Ovary (tissue), 9 donors: Measurements from ENCODE around the gene SCRN3. TPM values are rescaled to one million over a fixed set of nuclear protein-coding genes. Genes with fewer than 3 reads are reported as not detected.

Experiments used
- DNase-seq, 5 donors: peaks; one replicate each; pipeline ENCODE4 v3.0.0-alpha.2; 2019 to 2020
- H3K27ac ChIP-seq, 2 donors: fragments of 200-600 bp; one replicate each; pipeline versions ENCODE4 v1.5.1 to v1.8.0; 2019 to 2022
- H3K27me3 ChIP-seq: fragments of 200-600 bp; one replicate; pipeline ENCODE4 v1.8.0; 2022
- H3K36me3 ChIP-seq: fragments of 200-600 bp; sonication (generic); one replicate; pipeline ENCODE4 v1.5.1; 2019
- H3K4me1 ChIP-seq: one replicate; pipeline ENCODE4 v1.8.1; 2013; ENCODE audit warnings: mild to moderate bottlenecking, moderate library complexity; ENCODE audit not compliant: insufficient read depth
- H3K4me3 ChIP-seq: fragments of 200-600 bp; sonication (generic); one replicate; pipeline ENCODE4 v1.5.1; 2017
- H3K9me3 ChIP-seq, 2 donors: fragments of 200-600 bp in 1 of 2; sonication (generic) in 1 of 2; one replicate each; pipeline versions ENCODE4 v1.5.1 to v1.8.1; 2013 to 2019; ENCODE audit warnings: mild to moderate bottlenecking in 1 of 2, moderate library complexity in 1 of 2
- EP300 ChIP-seq: sonication (generic); formaldehyde crosslinking; IDR thresholded peaks from one replicate; pipeline ENCODE4 v1.6.1; 2017; ENCODE audit warnings: antibody characterized with exemption
- POLR2A ChIP-seq: fragments of 450-650 bp; IDR thresholded peaks from one replicate; pipeline ENCODE4 v1.6.1; 2017; ENCODE audit warnings: antibody characterized with exemption, mild to moderate bottlenecking, moderate library complexity
- WGBS, 3 donors: extraction: QIAGEN DNeasy Blood & Tissue Kit in 1 of 3; methylation state at CpG; one replicate each; pipeline versions ENCODE4 v1.1.5 to v1.1.7; 2013 to 2017; 5-methylcytosine and 5-hydroxymethylcytosine counted together
- intact Hi-C, 4 donors: fragments of 100-400 bp; cut with DNase I; formaldehyde crosslinking; loops; one replicate each; pipeline versions ENCODE4 v1.11.0 to v1.15.1; 2022 to 2023
- polyA plus RNA-seq, 2 donors: library from polyadenylated mRNA; stranded (reverse); fragments of 200-250 nt in 1 of 2; fragments of 350-450 nt in 1 of 2; fragmentation: Illumina TruSeq in 1 of 2; extraction: RNeasy Lipid Tissue Mini Kit (QIAGEN cat#74804) in 1 of 2; gene quantifications; one replicate each; pipeline ENCODE4 v1.2.3, GENCODE V29; 2013 to 2014
- total RNA-seq, 7 donors: library from RNA; depleted of rRNA in 2 of 7; stranded (reverse); fragments of >200 nt in 2 of 7; fragmentation: NEBNext Ultra II Directional in 3 of 7; extraction: Animal tissue kit (Norgen Biotek cat#: 25700) in 3 of 7; gene quantifications; one replicate each; pipeline versions ENCODE4 v1.1.0 to v1.2.4, GENCODE V29; 2016 to 2023
- TF ChIP-seq, protein P1 (sequence below), 3 donors: fragments of 450-650 bp in 2 of 3; fragments of 200-600 bp in 1 of 3; IDR thresholded peaks; one replicate each; pipeline versions ENCODE4 v1.5.1 to v1.8.0; 2016 to 2022; ENCODE audit warnings: antibody characterized with exemption in 3 of 3, mild to moderate bottlenecking in 1 of 3
- donor health status: DM: no; HTN: no; CAD: no; lungs with moderate emphysema.
- donor health status: DM: no; HTN: no; CAD: no.
- donor health status: Bipolar disorder and iron deficiency.
- donor health status: DM: yes; HTN: yes; CAD: no.
- donor health status: DM: no; HTN: no; CAD: no.
- donor health status: DM: yes; HTN: yes; CAD: no.

The SCRN3 gene
- total and polyA plus RNA-seq, 9 donors: 8.8 to 23.5 (median 16.5) TPM

DNA sequence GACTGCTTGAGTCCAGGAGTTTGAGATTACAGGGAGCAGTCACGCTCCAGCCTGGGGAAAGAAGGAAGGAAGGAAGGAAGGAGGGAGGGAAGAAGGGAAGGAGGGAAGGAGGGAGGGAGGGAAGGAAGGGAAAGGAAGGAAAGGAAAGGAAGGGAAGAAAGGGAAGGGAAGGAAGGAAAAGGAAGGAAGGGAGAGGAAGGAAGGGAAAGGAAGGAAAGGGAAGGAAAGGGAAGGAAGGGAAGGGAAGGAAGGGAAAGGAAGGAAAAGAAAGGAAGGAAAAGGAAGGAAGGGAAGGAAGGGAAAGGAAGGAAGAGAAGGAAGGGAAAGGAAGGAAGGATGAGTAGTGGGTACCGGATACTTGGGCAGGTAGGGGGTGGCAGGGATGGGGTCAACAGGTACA, 59.0 kb downstream of the SCRN3 start:
- no peaks in the 10 kb centered on the region for H3K9me3 ChIP-seq
- H3K4me3 ChIP-seq: no peak overlapping the region
- TF ChIP-seq, protein P1, sequence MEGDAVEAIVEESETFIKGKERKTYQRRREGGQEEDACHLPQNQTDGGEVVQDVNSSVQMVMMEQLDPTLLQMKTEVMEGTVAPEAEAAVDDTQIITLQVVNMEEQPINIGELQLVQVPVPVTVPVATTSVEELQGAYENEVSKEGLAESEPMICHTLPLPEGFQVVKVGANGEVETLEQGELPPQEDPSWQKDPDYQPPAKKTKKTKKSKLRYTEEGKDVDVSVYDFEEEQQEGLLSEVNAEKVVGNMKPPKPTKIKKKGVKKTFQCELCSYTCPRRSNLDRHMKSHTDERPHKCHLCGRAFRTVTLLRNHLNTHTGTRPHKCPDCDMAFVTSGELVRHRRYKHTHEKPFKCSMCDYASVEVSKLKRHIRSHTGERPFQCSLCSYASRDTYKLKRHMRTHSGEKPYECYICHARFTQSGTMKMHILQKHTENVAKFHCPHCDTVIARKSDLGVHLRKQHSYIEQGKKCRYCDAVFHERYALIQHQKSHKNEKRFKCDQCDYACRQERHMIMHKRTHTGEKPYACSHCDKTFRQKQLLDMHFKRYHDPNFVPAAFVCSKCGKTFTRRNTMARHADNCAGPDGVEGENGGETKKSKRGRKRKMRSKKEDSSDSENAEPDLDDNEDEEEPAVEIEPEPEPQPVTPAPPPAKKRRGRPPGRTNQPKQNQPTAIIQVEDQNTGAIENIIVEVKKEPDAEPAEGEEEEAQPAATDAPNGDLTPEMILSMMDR (IDR thresholded peaks at IDR 0.05): no peak
- TF ChIP-seq POLR2A: no peak
- no peak for TF ChIP-seq EP300
- 70 to 82% (median 71%) methylated on average over 2 of the region's 2 CpGs for WGBS, 3 donors
- intact Hi-C loops: no loop called here
- no peak for DNase-seq
- H3K4me1 ChIP-seq: no peaks in the 10 kb centered on the region
- H3K36me3 ChIP-seq: no peaks in the 10 kb centered on the region
- H3K27me3 ChIP-seq: no peaks in the 10 kb centered on the region
- H3K27ac ChIP-seq: no peak overlapping the region

DNA sequence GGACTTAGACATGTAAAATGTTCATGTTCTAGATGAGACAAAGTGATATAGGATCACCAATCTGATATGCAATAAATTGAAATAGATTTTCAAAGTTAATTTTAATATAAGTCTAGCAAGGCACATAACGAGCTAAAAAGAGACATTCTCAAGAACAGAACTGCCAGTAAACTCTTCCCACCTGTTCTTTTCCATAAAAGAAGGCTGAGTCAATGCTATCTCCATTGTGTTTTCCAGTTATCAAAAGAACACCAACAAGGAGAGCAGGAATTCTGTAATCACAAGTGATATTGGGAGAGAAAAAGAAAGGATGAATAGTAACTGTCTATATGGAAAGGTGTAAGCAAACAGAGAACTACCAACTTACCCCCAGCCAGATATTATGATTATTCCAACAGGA, 65.7 kb downstream of the SCRN3 start:
- no peak for TF ChIP-seq POLR2A
- TF ChIP-seq EP300: no peak
- TF ChIP-seq, protein P1 (IDR thresholded peaks at IDR 0.05): no peak
- intact Hi-C loops: loop anchor here (5.0 to 10.0 kb wide), 5 partner anchors 64 to 234 kb away; no protein-coding TSS in a partner anchor
- Histone ChIP-seq H3K9me3 (no peaks in the 10 kb centered on the region), H3K4me3 (no peak overlapping the region), H3K27me3 (no peaks in the 10 kb centered on the region), H3K36me3 (no peaks in the 10 kb centered on the region), H3K27ac (no peak overlapping the region), H3K4me1 (no peaks in the 10 kb centered on the region)
- 80 to 88% (median 84%) methylated on average over 1 of the region's 1 CpG for WGBS, 3 donors
- no peak for DNase-seq

DNA sequence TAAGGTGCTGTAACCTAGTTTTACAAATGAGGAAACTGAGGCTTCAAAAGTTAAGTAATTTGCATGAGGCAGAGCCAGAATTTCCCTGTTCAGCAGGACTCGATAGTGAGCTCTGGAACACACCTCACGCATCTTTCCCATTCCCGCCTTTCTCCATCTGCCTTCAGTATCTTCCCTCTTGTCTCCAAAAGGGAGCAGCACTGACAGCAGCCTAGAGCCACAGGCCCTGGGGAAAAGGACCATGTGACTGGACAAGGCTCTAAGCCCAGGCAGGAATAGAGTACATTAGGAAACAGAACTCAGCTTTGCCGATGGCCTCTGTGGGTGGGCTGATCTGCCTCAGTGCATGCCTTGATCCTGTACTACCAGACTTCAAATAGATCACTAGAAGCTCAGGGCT, 69.8 kb downstream of the SCRN3 start:
- H3K4me3 ChIP-seq: no peak overlapping the region
- 80 to 83% (median 82%) methylated on average over 4 of the region's 4 CpGs for WGBS, 3 donors
- H3K4me1 ChIP-seq: no peaks in the 10 kb centered on the region
- no peaks in the 10 kb centered on the region for H3K9me3 ChIP-seq
- no peak overlapping the region for H3K27ac ChIP-seq
- TF ChIP-seq, protein P1 (IDR thresholded peaks at IDR 0.05): no peak
- TF ChIP-seq EP300 (no peak), POLR2A (no peak)
- intact Hi-C loops: loop anchor here in 3 of 4 donors (10.0 kb wide), 3 partner anchors 59 to 229 kb away; no protein-coding TSS in a partner anchor
- no peak for DNase-seq
- no peaks in the 10 kb centered on the region for H3K36me3 ChIP-seq
- H3K27me3 ChIP-seq: no peaks in the 10 kb centered on the region

DNA sequence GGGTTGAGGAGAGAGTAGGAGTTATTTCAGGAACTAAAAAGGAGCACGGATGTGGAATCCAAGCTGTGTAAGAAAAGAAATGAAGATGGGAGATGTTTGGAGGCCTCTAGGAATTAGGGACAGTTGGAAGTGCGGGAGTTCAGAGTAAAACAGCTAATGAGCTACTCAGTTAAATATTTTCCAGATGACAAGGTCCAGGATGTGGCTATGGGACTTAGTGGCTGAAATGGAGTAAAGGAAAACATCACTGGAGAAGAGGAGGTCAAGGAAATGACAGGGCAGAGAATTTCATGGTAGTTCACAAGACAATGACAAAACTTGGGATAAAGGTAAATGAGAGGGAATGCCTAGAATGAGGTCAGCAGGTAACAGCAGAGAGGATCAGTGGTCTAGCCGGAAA, 78.3 kb downstream of the SCRN3 start:
- H3K36me3 ChIP-seq: no peaks in the 10 kb centered on the region
- DNase-seq: no peak
- H3K9me3 ChIP-seq: no peaks in the 10 kb centered on the region
- no peaks in the 10 kb centered on the region for H3K27me3 ChIP-seq
- WGBS, 3 donors: 78 to 85% (median 84%) methylated on average over 3 of the region's 3 CpGs
- H3K4me3 ChIP-seq: no peak overlapping the region
- intact Hi-C loops: no loop called here
- H3K4me1 ChIP-seq: no peaks in the 10 kb centered on the region
- no peak for TF ChIP-seq EP300
- no peak overlapping the region for H3K27ac ChIP-seq

DNA sequence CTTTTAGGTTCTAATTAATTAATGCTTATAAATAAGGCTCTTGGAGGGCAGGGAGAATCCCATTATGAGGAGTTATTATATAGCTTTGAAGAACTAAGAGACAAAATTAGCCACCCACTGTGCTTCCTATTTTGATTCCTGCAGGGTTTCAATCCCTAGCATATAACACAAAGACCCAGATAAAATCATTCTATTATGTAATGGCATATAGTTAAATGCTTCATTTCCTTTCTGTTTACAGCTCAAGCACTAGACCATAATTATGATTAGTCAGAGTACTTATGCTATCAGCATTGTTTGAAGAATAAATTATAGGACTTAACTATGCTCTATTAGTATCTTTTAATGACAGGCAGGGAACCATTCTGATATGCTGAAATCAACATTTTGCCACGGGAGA, 82.2 kb downstream of the SCRN3 start:
- no peak for DNase-seq
- intact Hi-C loops: no loop called here
- H3K27me3 ChIP-seq: no peaks in the 10 kb centered on the region
- TF ChIP-seq EP300 (no peak), POLR2A (no peak)
- TF ChIP-seq, protein P1 (IDR thresholded peaks at IDR 0.05): no peak
- no peak overlapping the region for H3K4me3 ChIP-seq
- H3K27ac ChIP-seq: no peak overlapping the region
- no peaks in the 10 kb centered on the region for H3K36me3 ChIP-seq
- no peaks in the 10 kb centered on the region for H3K9me3 ChIP-seq
- H3K4me1 ChIP-seq: no peaks in the 10 kb centered on the region
- WGBS, 3 donors: 82 to 93% (median 90%) methylated on average over 1 of the region's 1 CpG

Other genes with a start within 250 kb of the SCRN3 start
- 10 to 100 TPM; 25.6 to 54.3 (median 44.4) TPM for gene OLA1, start 147.2 kb upstream of the SCRN3 start, total RNA-seq
- 100 to 1,000 TPM in 1 of 2 donors, 10 to 100 TPM in 1; 46.1 to 127 TPM for gene OLA1, start 147.2 kb upstream of the SCRN3 start, polyA plus RNA-seq
- gene SP9, start 60.8 kb upstream of the SCRN3 start, total RNA-seq: not detected
- not detected for gene SP9, start 60.8 kb upstream of the SCRN3 start, polyA plus RNA-seq
- 1 to 10 TPM; 2.5 to 5.4 (median 3.9) TPM for gene GPR155, start 91.3 kb downstream of the SCRN3 start, total RNA-seq
- gene GPR155, start 91.3 kb downstream of the SCRN3 start, polyA plus RNA-seq: 1 to 10 TPM; 1.9 to 7.2 TPM
- gene WIPF1, start 202.1 kb downstream of the SCRN3 start, total RNA-seq: 10 to 100 TPM in 6 of 7 donors, 1 to 10 TPM in 1; 9.7 to 42.6 (median 24.4) TPM
- 10 to 100 TPM; 13.3 to 34.7 TPM for gene WIPF1, start 202.1 kb downstream of the SCRN3 start, polyA plus RNA-seq